Testis (tissue), 2 donors: ENCODE results near the gene OPCML.

Experiments used
- POLR2A ChIP-seq: fragments of 450-650 bp; IDR thresholded peaks from one replicate; pipeline ENCODE4 v1.6.1; 2017; ENCODE audit warnings: antibody characterized with exemption, mild to moderate bottlenecking, moderate library complexity
- TF ChIP-seq, protein P1 (sequence below), 3 experiments: fragments of 450-650 bp in 2 of 3; fragments of 200-600 bp in 1 of 3; sonication (generic) in 1 of 3; IDR thresholded peaks; one replicate each; pipeline ENCODE4 v1.5.1; 2016 to 2019; ENCODE audit warnings: antibody characterized with exemption in 3 of 3, mild to moderate bottlenecking in 2 of 3, moderate library complexity in 1 of 3

DNA sequence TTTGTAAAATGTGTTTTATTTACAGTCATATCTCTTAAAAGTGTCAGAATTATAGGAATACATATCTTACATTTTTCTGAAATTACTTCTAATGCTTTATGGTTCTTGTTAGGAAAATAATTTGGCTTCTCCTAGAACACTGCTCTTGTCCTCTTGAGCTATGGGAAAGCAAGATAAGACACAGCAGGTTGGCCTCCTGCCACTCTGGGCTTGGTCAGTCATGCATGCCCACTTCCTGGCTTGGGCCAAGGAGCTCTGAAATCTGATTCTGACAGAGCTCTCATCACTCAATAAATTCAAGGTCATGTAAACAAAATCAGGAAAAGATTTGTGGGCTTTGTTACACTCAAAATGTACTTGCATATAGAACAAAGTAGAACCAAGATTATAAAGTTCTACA is 1036.0 kb downstream of the OPCML start:
- TF ChIP-seq, protein P1, sequence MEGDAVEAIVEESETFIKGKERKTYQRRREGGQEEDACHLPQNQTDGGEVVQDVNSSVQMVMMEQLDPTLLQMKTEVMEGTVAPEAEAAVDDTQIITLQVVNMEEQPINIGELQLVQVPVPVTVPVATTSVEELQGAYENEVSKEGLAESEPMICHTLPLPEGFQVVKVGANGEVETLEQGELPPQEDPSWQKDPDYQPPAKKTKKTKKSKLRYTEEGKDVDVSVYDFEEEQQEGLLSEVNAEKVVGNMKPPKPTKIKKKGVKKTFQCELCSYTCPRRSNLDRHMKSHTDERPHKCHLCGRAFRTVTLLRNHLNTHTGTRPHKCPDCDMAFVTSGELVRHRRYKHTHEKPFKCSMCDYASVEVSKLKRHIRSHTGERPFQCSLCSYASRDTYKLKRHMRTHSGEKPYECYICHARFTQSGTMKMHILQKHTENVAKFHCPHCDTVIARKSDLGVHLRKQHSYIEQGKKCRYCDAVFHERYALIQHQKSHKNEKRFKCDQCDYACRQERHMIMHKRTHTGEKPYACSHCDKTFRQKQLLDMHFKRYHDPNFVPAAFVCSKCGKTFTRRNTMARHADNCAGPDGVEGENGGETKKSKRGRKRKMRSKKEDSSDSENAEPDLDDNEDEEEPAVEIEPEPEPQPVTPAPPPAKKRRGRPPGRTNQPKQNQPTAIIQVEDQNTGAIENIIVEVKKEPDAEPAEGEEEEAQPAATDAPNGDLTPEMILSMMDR (IDR thresholded peaks at IDR 0.05), result no peak
- no peak for TF ChIP-seq POLR2A
